CD4-positive, CD25-positive, alpha-beta regulatory T cell (primary cell): ENCODE data around the gene ZNF283. TPM values are rescaled to one million over a fixed set of nuclear protein-coding genes. Genes with fewer than 3 reads are reported as not detected.
A peak's percentile ranks its signal among the peaks of the same experiment; 100 is the strongest.

Experiments used
- ATAC-seq, 2 donors: fragments of 150-1000 bp; cut with Tn5 transposase; one replicate each; pipeline ENCODE4 v1.10.0; 2021; ENCODE audit warnings: low read depth in 2 of 2, moderate number of reproducible peaks in 2 of 2, moderate library complexity in 1 of 2
- DNase-seq, 3 donors: peaks; one replicate each; pipeline versions ENCODE4 v3.0.0 to v3.0.0-alpha.2; 2012 to 2022; ENCODE audit warnings: mixed read lengths in 1 of 3
- H3K27ac ChIP-seq: one replicate; pipeline ENCODE4 v1.7.0; 2013; ENCODE audit warnings: mild to moderate bottlenecking, low read length; ENCODE audit not compliant: insufficient read depth, poor library complexity, severe bottlenecking
- H3K27me3 ChIP-seq: one replicate; pipeline ENCODE4 v1.7.0; 2013; ENCODE audit warnings: low read length; ENCODE audit not compliant: control insufficient read depth, insufficient read depth
- H3K36me3 ChIP-seq: one replicate; pipeline ENCODE4 v1.7.0; 2013; ENCODE audit warnings: mild to moderate bottlenecking, low read length, moderate library complexity; ENCODE audit not compliant: control insufficient read depth, insufficient read depth
- H3K4me1 ChIP-seq: 2 replicates; pipeline ENCODE4 v1.7.0; 2013; ENCODE audit warnings: mild to moderate bottlenecking, low read length; ENCODE audit not compliant: insufficient read depth, control insufficient read depth, poor library complexity, severe bottlenecking
- H3K4me3 ChIP-seq: one replicate; pipeline ENCODE4 v1.7.0; 2013; ENCODE audit warnings: low read depth, mild to moderate bottlenecking, low read length, moderate library complexity
- H3K9me3 ChIP-seq, 2 experiments: 1 replicate in 1 of 2; 2 replicates in 1 of 2; pipeline ENCODE4 v1.7.0; 2013; ENCODE audit warnings: low read length in 2 of 2, mild to moderate bottlenecking in 1 of 2, moderate library complexity in 1 of 2; ENCODE audit not compliant: control insufficient read depth in 2 of 2
- H3K27ac Mint-ChIP-seq, 3 donors: one replicate each; pipeline ENCODE4 v1.8.0; 2020 to 2022; ENCODE audit warnings: mild to moderate bottlenecking in 3 of 3, mixed read lengths in 3 of 3, moderate library complexity in 2 of 3
- H3K27me3 Mint-ChIP-seq: one replicate; pipeline ENCODE4 v1.8.0; 2022; ENCODE audit warnings: mild to moderate bottlenecking, mixed read lengths
- H3K36me3 Mint-ChIP-seq: one replicate; pipeline ENCODE4 v1.8.0; 2020; ENCODE audit warnings: mixed read lengths
- H3K4me1 Mint-ChIP-seq, 4 donors: one replicate each; pipeline ENCODE4 v1.8.0; 2020 to 2022; ENCODE audit warnings: mixed read lengths in 4 of 4, mild to moderate bottlenecking in 1 of 4
- H3K4me3 Mint-ChIP-seq, 4 donors: one replicate each; pipeline ENCODE4 v1.8.0; 2020 to 2022; ENCODE audit warnings: mild to moderate bottlenecking in 4 of 4, mixed read lengths in 4 of 4, moderate library complexity in 3 of 4
- H3K9me3 Mint-ChIP-seq, 7 donors: one replicate each; pipeline ENCODE4 v1.8.0; 2020 to 2022; ENCODE audit warnings: mixed read lengths in 7 of 7, mild to moderate bottlenecking in 3 of 7, moderate library complexity in 2 of 7
- polyA plus RNA-seq, 4 donors: library from polyadenylated mRNA; unstranded; fragments of 300-500 nt; fragmentation: Illumina TruSeq; gene quantifications; one replicate each; pipeline ENCODE4 v1.2.3, GENCODE V29; 2021
- total RNA-seq: library from RNA; stranded (reverse); gene quantifications from one replicate; pipeline ENCODE4 v1.2.3, GENCODE V29; 2022

Gene ZNF283
- total and polyA plus RNA-seq, 5 donors from 2014 or later = 1.4 to 6.0 (median 4.5) TPM

- Histone ChIP-seq H3K27me3 (peaks cover 2% of the 10 kb centered on the region), H3K36me3 (no peaks in the 10 kb centered on the region), H3K9me3 (no peaks in the 10 kb centered on the region), H3K27ac (no peak overlapping the region), H3K4me1 (no peaks in the 10 kb centered on the region), H3K4me3 (no peak overlapping the region)
- H3K27me3 Mint-ChIP-seq = peaks cover 24% of the 10 kb centered on the region
- H3K36me3 Mint-ChIP-seq = no peaks in the 10 kb centered on the region
- H3K27ac Mint-ChIP-seq = no peak overlapping the region
- ATAC-seq (no peak), DNase-seq (no peak)
- H3K4me1 Mint-ChIP-seq = peaks cover 0 to under 1% (median 0%) of the 10 kb centered on the region in 4 donors
- H3K9me3 Mint-ChIP-seq = no peaks in the 10 kb centered on the region
- H3K4me3 Mint-ChIP-seq = no peak overlapping the region
Observed at GRCh38 chr19:43790587-43790986, 36.5 kb upstream of the ZNF283 start.

- peaks cover 2% of the 10 kb centered on the region for H3K27me3 ChIP-seq
- H3K9me3 Mint-ChIP-seq = peaks cover 0 to 3% (median 0%) of the 10 kb centered on the region in 7 donors
- H3K27ac ChIP-seq = no peak overlapping the region
- H3K4me1 ChIP-seq = peaks cover 9% of the 10 kb centered on the region
- peaks cover 35% of the 10 kb centered on the region for H3K27me3 Mint-ChIP-seq
- ATAC-seq = no peak
- no peak overlapping the region for H3K4me3 ChIP-seq
- peaks cover 4% of the 10 kb centered on the region for H3K36me3 Mint-ChIP-seq
- peak overlapping the region in 1 of 4 donors; percentile 36 for H3K4me3 Mint-ChIP-seq
- peak overlapping the region in 1 of 3 donors; percentile 87 for H3K27ac Mint-ChIP-seq
- no peaks in the 10 kb centered on the region for H3K9me3 ChIP-seq
- H3K4me1 Mint-ChIP-seq = peaks cover 0 to 18% (median 0%) of the 10 kb centered on the region in 4 donors
- DNase-seq = no peak
- no peaks in the 10 kb centered on the region for H3K36me3 ChIP-seq
Observed at GRCh38 chr19:43797118-43797517, 30.0 kb upstream of the ZNF283 start.

GRCh38 chr19:43797556-43797955, 29.6 kb upstream of the ZNF283 start:
- H3K27ac Mint-ChIP-seq = no peak overlapping the region
- peaks cover 9% of the 10 kb centered on the region for H3K4me1 ChIP-seq
- peaks cover 0 to 18% (median 0%) of the 10 kb centered on the region in 4 donors for H3K4me1 Mint-ChIP-seq
- peaks cover 35% of the 10 kb centered on the region for H3K27me3 Mint-ChIP-seq
- no peaks in the 10 kb centered on the region for H3K9me3 ChIP-seq
- H3K27ac ChIP-seq = no peak overlapping the region
- no peak for DNase-seq
- H3K9me3 Mint-ChIP-seq = peaks cover 0 to 3% (median 0%) of the 10 kb centered on the region in 7 donors
- no peaks in the 10 kb centered on the region for H3K36me3 ChIP-seq
- peaks cover 2% of the 10 kb centered on the region for H3K27me3 ChIP-seq
- no peak for ATAC-seq
- H3K4me3 ChIP-seq = no peak overlapping the region
- peaks cover 4% of the 10 kb centered on the region for H3K36me3 Mint-ChIP-seq
- no peak overlapping the region for H3K4me3 Mint-ChIP-seq

- ATAC-seq (no peak), DNase-seq (no peak)
- peak overlapping the region in 1 of 3 donors; percentile 43 for H3K27ac Mint-ChIP-seq
- peaks cover 0 to 18% (median 0%) of the 10 kb centered on the region in 4 donors for H3K4me1 Mint-ChIP-seq
- peaks cover 4% of the 10 kb centered on the region for H3K36me3 Mint-ChIP-seq
- peaks cover 0 to 3% (median 0%) of the 10 kb centered on the region in 7 donors for H3K9me3 Mint-ChIP-seq
- H3K9me3 ChIP-seq = no peaks in the 10 kb centered on the region
- H3K4me3 ChIP-seq = no peak overlapping the region
- H3K27me3 Mint-ChIP-seq = peaks cover 38% of the 10 kb centered on the region
- no peaks in the 10 kb centered on the region for H3K36me3 ChIP-seq
- H3K27me3 ChIP-seq = peaks cover 2% of the 10 kb centered on the region
- no peak overlapping the region for H3K27ac ChIP-seq
- H3K4me1 ChIP-seq = peaks cover 9% of the 10 kb centered on the region
- peak overlapping the region in 3 of 4 donors; percentile 52 to 80 (median 70) for H3K4me3 Mint-ChIP-seq
Observed at GRCh38 chr19:43798026-43798545, 29.0 kb upstream of the ZNF283 start.

- peak overlapping the region in 1 of 3 donors; percentile 77 for H3K27ac Mint-ChIP-seq
- H3K27me3 ChIP-seq = no peaks in the 10 kb centered on the region
- peak overlapping the region in 3 of 4 donors; percentile 52 to 80 (median 70) for H3K4me3 Mint-ChIP-seq
- peaks cover 0 to 18% (median 0%) of the 10 kb centered on the region in 4 donors for H3K4me1 Mint-ChIP-seq
- ATAC-seq (peak; percentile 69), DNase-seq (peak in 2 of 3 donors; percentile 24 to 47)
- no peak overlapping the region for H3K27ac ChIP-seq
- peaks cover 33% of the 10 kb centered on the region for H3K27me3 Mint-ChIP-seq
- peaks cover 9% of the 10 kb centered on the region for H3K4me1 ChIP-seq
- H3K36me3 Mint-ChIP-seq = peaks cover 4% of the 10 kb centered on the region
- H3K4me3 ChIP-seq = no peak overlapping the region
- peaks cover 0 to 3% (median 0%) of the 10 kb centered on the region in 7 donors for H3K9me3 Mint-ChIP-seq
- H3K36me3 ChIP-seq = no peaks in the 10 kb centered on the region
- no peaks in the 10 kb centered on the region for H3K9me3 ChIP-seq
Observed at GRCh38 chr19:43798546-43799409, 28.3 kb upstream of the ZNF283 start.

- H3K27ac ChIP-seq = no peak overlapping the region
- no peak overlapping the region for H3K4me3 ChIP-seq
- H3K4me1 ChIP-seq = peaks cover 9% of the 10 kb centered on the region
- ATAC-seq (no peak), DNase-seq (no peak)
- no peaks in the 10 kb centered on the region for H3K9me3 ChIP-seq
- H3K36me3 ChIP-seq = no peaks in the 10 kb centered on the region
- Mint-ChIP-seq H3K4me1 (peaks cover 0 to 18% (median 0%) of the 10 kb centered on the region in 4 donors), H3K36me3 (peaks cover 4% of the 10 kb centered on the region), H3K27me3 (peaks cover 30% of the 10 kb centered on the region), H3K4me3 (peak overlapping the region in 2 of 4 donors; percentile 49 to 80), H3K27ac (peak overlapping the region in 1 of 3 donors; percentile 77), H3K9me3 (peaks cover 0 to 4% (median 0%) of the 10 kb centered on the region in 7 donors)
- H3K27me3 ChIP-seq = no peaks in the 10 kb centered on the region
Observed at GRCh38 chr19:43799502-43800142, 27.5 kb upstream of the ZNF283 start.

GRCh38 chr19:43802216-43802951, 24.7 kb upstream of the ZNF283 start, which contains the start of gene LYPD5:
LYPD5 (minus strand) TSS chr19:43802447; CDS start chr19:43802380, 67 bp downstream.
- Histone ChIP-seq H3K4me1 (peaks cover 9% of the 10 kb centered on the region), H3K36me3 (no peaks in the 10 kb centered on the region), H3K27me3 (no peaks in the 10 kb centered on the region), H3K4me3 (no peak within 1 kb of the TSS), H3K27ac (no peak within 1 kb of the TSS), H3K9me3 (no peaks in the 10 kb centered on the region)
- DNase-seq (no peak), ATAC-seq (no peak)
- H3K27me3 Mint-ChIP-seq = peaks cover 28% of the 10 kb centered on the region
- peak within 1 kb of the TSS; percentile 16 to 65 (median 40) for H3K27ac Mint-ChIP-seq
- peaks cover 0 to 16% (median 0%) of the 10 kb centered on the region in 4 donors for H3K4me1 Mint-ChIP-seq
- peaks cover 0 to 4% (median 0%) of the 10 kb centered on the region in 7 donors for H3K9me3 Mint-ChIP-seq
- H3K36me3 Mint-ChIP-seq = no peaks in the 10 kb centered on the region
- H3K4me3 Mint-ChIP-seq = no peak within 1 kb of the TSS
